Stimulated activated CD8-positive, alpha-beta memory T cell treated with anti-CD3 and anti-CD28 coated beads, Interleukin-7, amount 100 ng/mL, for 1 hour (primary cell): ENCODE data around the gene KIF16B.
"Not testable (repeated sequence)": the region's sequence is repeated elsewhere in the genome, so short reads cannot be mapped to it uniquely, and the experiment has no call there.

Experiments used
- DNase-seq, 2 donors: peaks; one replicate each; pipeline ENCODE4 v3.0.0-alpha.2; 2020; ENCODE audit warnings: low read depth in 2 of 2

The KIF16B gene

DNA sequence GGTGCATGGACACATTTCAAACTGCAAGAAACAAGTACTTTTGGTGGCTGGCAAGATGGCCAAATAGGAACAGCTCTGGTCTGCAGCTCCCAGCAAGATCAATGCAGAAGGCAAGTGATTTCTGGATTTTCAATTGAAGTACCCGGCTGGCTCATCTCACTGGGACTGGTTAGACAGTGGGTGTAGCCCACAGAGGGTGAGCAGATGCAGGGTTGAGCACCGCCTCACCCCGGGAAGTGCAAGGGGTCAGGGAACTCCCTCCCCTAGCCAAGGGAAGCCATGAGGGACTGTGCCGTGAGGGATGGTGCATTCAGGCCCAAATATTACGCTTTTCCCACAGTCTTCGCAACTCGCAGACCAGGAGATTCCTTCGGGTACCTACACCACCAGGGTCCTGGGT is 53.6 kb downstream of the KIF16B start:
- not testable (repeated sequence) for DNase-seq

GRCh38 chr20:16518784-16519084 is 54.5 kb downstream of the KIF16B start:
- DNase-seq = no peak

GRCh38 chr20:16517946-16518783 is 55.1 kb downstream of the KIF16B start:
- DNase-seq = no peak

DNA sequence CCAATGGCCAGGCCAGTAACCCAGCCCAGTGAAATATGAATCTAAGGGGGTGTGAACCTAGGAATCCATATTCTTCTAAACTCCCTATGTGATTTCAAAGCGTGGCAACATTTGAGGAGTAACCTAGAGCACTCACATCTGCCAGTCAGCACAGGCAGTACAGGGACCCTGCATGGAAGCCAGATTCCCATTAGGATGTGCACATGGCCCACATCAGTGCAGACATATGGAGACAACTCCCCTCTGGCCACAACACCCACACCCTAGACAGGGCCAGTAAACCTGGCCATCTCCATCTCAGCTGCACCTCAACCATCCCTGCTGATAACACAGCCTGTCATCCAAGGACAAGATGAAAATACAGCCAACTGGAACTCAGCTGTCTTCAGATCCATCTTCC is 56.5 kb downstream of the KIF16B start:
- no peak for DNase-seq

DNA sequence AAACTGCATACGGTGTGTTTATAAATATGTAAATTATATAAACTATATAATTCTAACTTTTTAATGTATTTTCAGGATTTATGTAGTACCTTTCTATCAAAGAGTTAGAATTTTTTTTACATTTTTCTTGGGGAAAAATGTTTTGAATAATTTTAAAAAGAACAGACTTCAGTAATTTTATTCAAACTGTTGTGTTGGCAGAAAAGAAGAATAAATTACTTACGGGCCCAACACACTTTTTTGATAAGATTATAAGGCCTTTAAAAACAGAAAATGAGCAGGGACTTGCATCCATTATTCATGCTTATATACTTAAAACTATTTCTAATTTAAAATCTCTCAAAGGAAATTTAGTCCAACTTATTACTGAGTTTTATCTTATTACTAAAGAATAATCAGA is 58.2 kb downstream of the KIF16B start:
- DNase-seq = no peak

- DNase-seq = no peak
Observed at GRCh38 chr20:16514140-16514539, 59.1 kb downstream of the KIF16B start.

DNA sequence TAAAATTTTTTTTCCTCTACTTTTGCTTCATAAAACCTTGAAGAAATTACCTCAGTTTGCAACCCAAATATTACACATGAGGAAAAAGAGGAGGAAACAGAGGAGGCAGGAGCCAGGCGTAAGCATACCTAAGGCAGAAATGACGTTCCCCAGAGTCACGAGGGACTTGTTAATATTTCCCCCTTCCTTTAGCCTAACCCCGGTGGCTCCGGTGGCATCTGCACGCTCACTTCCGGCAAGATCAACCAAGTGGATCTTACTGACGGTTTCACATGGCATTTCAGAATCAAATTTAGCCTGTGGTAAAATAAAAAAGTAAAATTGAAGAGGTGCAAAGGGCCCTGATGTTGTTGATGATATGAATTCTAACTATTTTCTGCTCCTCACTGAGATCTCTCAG is 67.4 kb downstream of the KIF16B start:
- DNase-seq = no peak

- no peak for DNase-seq
Observed at GRCh38 chr20:16501301-16501700, 71.9 kb downstream of the KIF16B start.

- no peak for DNase-seq
Observed at GRCh38 chr20:16500197-16500596, 73.1 kb downstream of the KIF16B start.

DNA sequence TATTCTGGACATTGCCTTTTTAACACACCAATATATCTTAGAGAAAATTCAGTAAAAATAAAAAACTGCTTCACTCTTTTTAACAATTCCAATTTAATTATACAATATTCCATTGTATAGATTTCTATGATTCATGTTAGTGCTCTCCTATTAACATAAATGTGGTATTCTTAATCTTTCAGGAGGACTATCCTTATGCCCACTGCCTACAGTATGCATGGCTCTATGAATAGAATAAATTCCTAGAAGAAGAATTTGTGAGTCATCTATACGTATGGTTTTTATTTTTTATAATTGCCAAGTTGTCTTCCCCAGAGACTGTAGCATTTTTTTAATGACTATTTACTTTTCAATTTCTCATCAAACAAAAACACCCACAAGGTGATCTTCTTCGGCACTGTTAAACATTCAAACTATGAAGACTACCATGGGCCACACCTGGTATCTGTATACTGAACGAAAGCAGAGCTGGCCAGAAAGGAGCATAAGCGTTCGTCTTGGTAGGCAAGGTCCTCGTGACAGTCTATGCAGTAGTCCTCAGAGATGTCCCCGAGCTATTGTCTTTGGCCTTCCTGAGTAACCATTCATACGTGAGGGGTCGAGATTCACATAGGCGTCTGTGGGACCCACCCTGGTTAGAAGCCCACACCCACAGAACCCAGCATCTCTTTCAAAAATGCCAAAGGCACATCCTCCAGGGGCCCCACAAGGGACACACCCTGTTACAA is 74.6 kb downstream of the KIF16B start:
- no peak for DNase-seq

DNA sequence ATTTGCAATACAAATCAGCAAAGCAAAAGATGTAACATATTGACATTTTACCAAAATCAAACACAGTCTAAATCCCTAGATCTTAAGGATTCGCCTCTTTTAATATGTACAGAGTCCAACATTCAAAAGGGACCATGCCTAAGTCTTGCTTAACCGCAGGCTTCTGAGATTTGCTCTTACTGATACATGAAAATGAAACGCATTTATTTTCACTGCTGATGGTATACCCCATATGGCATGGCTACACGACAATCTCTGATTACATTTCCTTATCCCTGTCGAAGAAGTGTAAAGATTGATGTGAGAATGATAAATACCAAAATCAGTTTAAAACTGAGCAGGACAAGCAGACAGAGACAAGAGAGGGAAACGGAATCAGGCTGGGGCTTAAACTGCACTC is 75.4 kb downstream of the KIF16B start:
- DNase-seq = no peak

DNA sequence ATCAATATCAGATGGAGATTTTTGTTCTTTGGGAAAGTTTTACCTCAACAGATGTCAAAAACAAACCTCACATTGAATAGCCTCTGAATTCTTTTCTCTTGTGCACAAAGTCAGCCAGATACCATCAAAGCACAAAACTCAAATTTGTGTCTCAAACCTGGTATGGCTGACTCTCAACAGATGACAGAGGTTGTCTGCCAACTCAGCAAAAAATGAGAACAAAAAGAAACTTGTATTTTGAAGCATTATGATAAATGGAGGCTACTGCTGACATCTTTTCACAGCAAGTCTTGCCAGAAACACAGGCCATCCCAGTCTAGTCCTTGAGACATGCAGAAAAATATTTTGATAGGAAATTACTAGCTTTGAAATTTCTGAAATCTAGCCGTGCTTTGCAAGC is 79.8 kb downstream of the KIF16B start:
- DNase-seq = no peak

GRCh38 chr20:16491294-16491905 is 81.8 kb downstream of the KIF16B start:
- DNase-seq = no peak

- DNase-seq = no peak
Observed at GRCh38 chr20:16490696-16491095, 82.6 kb downstream of the KIF16B start.

DNA sequence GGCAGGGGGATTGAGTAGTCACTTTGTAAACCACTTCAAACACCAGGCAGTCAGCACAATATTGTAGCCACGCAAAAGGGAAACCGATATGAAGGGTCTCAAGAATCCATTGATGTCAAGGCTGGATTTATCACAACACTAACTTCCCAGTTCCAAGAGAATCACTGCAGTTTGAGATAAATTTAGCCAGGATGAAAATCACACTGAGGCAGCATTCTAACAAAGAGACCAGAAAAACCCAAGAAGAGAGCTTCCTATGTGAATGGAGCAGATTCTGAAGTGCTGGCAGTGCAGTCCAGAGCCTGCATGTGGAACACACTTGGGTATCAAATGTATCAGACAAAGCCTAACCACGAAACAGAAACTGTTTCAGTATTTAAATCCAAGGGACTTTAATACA is 84.6 kb downstream of the KIF16B start:
- DNase-seq = no peak

DNA sequence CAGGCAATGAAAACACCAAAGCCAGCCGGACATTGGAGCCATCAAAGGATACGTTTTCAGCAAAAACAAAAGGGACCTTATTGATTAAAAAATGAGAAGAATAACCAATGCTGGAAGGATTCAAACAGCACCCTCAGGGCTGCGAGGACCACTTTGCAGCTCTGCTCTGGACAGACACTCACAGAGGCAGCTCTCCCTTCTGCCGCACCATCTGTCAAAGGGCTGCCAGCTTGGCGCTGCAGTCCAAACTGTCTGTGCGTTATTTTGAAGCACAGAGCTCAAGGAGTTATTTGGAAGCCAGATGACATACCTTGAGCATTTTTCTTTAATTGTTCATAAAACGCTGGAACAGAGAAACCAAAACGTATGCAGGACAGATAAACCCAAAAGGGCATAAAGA is 85.2 kb downstream of the KIF16B start:
- DNase-seq = no peak

DNA sequence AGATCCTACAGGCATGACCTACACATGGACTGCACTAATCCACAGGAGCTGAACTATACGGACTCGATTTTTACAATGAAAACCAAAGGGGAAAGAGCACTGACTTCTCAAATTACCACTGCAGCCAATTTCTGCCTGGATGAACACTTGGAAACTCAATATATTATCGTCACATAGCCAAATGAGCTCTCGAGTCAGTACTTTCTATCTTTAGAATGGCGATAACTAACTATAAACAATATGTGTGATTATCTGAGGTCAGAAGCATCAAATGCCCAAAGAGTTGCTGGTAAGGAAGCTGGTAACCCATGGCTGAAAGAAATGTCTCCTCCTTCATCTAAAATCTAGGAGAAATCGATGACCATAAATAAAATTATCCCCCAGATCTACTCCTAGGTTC is 86.7 kb downstream of the KIF16B start:
- DNase-seq = no peak

DNA sequence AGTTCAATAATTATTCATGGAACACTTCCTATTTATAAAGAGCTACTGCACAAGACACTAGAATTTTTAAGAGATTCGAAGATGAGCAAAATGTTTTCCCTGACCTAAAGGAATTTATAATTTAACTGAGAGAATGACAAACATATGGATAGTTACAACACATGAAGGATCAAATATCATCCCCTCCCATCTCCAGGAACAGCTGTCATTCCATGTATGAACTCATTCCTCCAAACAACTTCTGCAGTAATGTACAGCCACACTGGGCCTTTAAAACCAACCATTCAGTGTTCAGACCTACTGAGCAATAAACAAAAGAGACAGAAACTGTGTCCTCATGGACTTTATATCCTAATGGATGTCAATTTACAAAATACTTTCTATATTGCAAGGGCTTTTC is 87.8 kb downstream of the KIF16B start:
- DNase-seq = no peak

GRCh38 chr20:16483024-16483423 is 90.2 kb downstream of the KIF16B start:
- DNase-seq = no peak

DNA sequence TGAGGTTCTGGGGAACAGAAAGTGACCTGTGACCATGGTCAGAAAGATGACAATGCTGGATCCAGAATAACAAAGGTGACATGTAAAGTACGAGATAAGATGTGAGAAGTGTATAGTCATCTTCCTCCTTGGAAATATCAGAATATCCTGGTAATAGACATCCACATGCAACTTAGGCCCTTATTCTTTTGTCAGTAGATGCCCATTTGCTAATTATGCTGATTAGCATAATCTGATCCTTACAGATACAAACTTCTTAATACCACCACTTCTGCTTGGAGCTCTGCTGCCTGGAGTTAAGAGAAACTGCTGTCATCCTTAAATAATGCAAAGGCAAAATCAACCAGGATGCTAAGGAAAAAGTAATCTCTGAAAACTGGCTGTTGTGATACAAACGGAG is 91.3 kb downstream of the KIF16B start:
- DNase-seq = no peak

DNA sequence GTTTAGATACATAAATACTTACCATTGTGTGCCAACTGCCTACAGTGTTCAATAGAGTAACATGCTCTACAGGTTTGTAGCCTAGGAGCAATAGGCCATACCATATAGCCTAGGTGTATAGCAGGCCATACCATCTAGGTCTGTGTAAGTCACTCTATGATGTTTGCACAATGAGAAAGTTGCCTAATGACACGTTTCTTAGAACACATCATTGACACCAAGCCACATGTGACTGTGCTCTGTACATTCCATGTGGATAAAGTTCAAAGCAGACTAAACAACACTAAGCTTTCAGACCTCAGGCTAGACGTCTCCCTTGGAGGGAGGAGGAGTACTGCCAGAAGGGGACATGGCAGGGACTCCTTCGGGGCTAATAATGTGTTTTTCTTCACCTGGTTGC is 93.6 kb downstream of the KIF16B start:
- DNase-seq = no peak

GRCh38 chr20:16477632-16478031 is 95.6 kb downstream of the KIF16B start:
- no peak for DNase-seq

DNA sequence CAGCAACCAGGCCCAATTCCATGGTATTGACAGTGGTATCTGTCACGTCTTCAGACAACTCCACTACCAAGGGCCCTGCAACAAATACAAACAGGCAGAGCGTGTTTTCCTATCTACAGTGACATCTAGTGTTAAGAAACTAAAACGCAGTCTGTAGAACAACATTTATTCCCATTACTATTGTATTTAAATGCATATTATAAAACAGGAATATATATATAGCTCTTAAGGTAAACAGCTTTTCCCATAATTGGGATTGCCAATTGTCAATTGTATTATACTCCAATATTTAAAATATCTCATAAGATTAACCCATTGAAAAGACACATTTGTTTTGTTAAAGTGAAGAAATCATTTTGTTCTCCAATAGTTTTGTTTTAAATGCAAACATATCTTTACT is 97.2 kb downstream of the KIF16B start:
- DNase-seq = no peak
